NCI-H345 treated with DMSO at 0.1 percent for 48 hours (cell line): ENCODE results near the gene SERTAD1.

Source experiments
- DNase-seq: peaks from one replicate; lab custom pipeline; 2025; ENCODE audit not compliant: unreplicated experiment; lab: John Stamatoyannopoulos, UW

The SERTAD1 gene

GRCh38 chr19:40407714-40408597 is 17.8 kb downstream of the SERTAD1 start:
- DNase-seq = no peak

GRCh38 chr19:40403262-40403984 is 22.4 kb downstream of the SERTAD1 start:
- peak; percentile 77 for DNase-seq

- no peak for DNase-seq
These were observed 25.2 kb downstream of the SERTAD1 start for GRCh38 chr19:40400559-40400958.

- DNase-seq = no peak
These were observed 27.2 kb downstream of the SERTAD1 start for GRCh38 chr19:40398417-40399131.

DNA sequence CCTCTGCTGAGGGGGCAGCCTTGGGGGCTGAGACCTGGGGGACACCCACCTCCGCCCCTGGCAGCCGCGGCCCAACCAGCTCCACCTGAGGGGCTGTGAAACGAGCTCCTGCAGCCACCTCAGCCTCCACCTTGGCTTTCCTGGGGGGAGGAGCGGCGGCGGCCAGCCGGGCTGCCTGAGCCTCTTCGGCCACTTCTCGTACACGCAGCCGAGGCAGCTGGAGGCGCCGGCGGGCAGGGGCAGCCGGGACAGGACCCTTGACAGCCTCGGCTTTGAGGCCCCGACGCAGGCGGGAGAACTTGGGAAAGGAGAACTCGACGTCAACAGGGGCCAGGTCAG is 28.3 kb downstream of the SERTAD1 start:
- DNase-seq = no peak

DNA sequence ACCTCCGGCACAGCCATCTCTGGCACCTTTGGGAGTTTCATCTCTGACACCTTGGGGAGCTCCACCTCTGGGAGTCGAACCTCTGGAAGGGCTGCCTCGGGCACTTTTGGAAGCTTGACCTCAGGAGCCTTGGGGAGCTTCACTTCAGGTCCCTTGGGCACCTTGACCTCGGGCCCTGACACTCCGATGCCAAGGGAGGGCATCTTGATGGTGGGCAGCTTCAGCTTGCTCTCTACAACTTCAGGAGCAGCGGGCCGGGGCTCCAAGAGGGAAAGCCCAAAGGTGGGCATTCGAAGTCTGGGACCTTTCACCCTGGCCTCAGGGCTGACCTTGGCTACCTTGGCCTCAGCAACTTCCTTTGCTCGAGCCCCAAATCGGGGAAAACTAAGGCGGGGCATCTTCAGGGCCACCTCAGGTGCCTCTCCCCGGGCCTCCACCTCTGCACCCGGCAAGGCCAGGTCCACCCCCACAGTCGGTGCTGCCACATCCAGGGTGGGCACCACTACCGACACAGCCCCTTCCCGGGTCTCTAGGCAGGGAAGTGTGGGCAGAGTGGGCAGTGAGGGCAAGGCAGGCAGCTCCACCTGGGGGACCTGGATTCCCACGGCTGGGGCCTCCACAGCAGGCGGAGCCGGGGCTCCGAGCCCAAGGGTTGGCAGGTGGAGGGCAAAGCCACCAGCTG is 28.8 kb downstream of the SERTAD1 start:
- no peak for DNase-seq

GRCh38 chr19:40395956-40396355 is 29.8 kb downstream of the SERTAD1 start:
- DNase-seq = no peak

GRCh38 chr19:40394816-40395210 is 31.0 kb downstream of the SERTAD1 start:
- no peak for DNase-seq

DNA sequence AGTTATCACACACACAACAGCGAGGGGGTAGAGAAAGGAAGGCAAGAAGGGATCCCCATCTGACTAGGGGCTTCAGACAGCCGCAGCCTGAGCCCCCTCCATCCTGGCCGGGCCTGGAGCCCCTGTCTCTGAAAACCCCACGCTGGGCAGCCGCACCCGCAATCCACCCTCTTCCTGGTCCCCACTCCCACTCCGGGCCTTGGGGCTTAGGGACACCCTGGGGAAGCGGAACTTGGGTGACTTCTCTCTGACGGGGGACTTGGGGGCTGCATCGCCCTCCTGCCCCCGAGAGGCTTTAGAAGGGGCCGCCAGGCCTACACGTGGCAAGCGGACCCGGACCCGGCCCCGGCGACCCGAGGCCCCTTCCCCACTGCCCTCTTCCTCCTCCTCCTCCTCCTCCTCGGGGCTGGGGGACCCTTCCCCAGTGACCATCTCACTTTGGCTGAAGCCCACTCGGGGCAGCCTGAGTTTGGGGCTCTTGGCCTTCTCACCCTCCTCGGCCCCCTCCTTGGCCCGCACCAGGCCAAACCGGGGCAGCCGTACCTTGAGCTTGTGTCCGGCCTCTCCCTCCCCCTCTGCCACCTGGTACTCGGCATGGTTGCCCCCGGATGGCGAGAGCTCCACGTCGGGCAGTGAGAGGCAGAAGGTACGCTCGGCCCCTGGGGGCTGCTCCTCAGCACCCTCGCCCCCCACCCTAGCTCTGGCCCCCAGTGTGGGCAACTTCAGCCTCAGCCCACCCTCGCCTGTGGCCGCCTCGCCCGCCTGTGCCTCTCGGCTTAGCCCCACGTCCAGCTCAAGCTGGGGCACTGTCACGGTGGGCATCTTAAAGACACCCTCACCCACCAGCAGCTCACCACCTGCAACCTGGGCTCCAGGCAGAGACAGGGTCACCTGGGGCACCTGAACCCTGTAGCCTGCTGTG is 31.6 kb downstream of the SERTAD1 start:
- DNase-seq = no peak

DNA sequence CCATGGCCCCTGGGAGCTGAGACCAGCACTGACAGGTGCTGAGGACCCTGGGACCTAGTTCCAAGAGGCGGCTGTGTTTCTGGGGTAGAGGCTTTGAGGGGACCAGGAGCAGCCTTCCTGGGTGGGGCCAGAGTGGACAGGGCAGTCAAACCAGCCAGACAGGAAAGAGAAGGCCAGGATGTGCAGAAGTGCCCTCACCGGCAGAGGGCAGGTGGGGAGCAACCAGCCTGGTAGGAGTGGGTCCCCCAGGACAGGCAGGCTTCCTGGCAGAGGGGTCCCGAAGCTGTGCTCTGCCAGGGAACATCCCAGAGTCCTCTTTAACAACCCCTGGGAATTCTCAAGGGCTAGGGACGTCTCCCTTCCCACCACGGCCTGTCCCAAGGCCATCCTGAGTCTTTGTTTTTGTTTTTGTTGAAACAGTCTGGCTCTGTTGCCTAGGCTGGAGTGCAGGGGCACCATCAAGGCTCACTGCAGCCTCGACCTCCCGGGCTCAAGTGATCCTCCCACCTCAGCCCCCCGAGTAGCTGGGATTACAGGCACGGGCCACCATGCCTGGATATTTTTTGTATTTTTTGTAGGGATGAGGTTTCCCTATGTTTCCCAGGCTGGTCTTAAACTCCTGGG is 32.8 kb downstream of the SERTAD1 start:
- DNase-seq = no peak

DNA sequence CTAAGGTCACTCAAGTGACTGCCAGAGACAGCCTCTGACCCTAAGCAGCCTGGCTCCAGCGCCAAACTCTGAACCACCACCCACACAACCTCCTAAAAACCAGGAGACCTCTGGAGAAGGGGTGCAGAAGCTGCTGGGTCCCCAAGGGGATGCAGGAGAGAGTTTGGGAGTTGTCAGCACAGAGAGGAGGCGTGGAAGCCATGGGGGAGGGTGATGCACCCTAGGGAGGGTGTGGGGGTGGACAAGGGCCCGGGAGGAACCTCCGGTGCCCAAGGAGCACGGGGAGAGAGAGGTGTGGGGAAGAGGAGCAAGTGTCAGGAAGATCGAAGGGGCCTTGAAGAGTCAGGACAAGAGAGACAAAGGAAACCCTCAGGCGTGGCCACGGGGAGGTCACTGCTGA is 33.7 kb downstream of the SERTAD1 start:
- no peak for DNase-seq

DNA sequence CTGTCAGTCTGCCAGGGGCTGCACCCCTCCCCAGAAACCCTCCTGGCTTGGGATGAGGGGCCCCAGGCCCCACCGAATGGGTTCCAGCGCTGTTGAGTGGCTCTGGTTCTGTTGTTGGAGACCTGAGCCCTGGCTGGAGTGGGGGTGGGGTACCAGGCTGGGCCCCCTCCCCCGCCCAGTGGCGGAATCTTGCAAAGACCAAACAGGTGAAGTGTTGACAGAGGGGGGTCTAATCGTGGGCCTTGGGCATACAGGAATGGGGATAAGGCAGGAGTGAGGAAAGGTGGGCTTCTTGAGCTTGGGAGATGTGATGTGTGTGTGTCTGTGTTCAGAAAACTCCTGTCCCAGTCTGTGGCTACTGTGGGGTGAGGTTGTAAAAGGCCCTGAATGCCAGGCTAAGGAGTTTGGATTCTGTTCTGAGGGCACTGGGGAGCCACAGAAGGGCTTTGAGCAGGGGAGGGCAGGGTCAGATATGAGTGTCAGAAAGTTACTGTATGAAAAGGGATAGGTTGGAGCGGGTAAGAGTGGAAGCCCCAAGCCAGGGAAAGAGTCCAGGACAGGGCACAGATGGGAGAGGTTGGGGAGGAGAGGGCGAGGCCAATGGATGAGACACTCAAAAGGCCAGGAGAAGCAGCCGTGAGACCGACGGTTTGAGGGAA is 35.6 kb downstream of the SERTAD1 start, which contains the start of gene HIPK4:
HIPK4 (minus strand) TSS at position 98 of the 659 bp plus-strand sequence. CDS start 279 bp downstream, outside the sequence.
- DNase-seq = no peak

- DNase-seq = no peak
These were observed 36.2 kb downstream of the SERTAD1 start for GRCh38 chr19:40389404-40390083.

- DNase-seq = no peak
These were observed 37.3 kb downstream of the SERTAD1 start for GRCh38 chr19:40388481-40388880.

DNA sequence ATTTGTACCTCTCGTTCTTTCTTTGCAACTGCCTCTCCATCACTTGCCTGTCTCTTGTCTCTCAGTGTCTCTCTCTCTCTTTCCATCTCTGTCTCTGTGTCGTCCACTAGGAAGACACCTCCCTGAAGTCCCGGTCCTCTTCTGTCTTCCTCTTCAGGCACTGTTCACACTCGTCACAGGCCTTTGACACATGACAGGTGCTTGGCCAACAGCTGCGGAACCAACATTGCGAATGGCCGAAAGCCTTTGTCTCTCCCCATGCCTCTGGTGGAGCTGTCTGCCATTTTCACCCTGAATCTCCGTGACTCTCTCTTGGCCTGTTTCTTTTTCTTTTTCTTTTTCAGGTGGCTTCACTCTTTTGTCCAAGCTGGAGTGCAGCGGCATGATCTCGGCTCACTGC is 38.6 kb downstream of the SERTAD1 start:
- no peak for DNase-seq

GRCh38 chr19:40383668-40384248 is 42.0 kb downstream of the SERTAD1 start:
- no peak for DNase-seq

- no peak for DNase-seq
These were observed 44.5 kb downstream of the SERTAD1 start for GRCh38 chr19:40381321-40381720.
